GM12878 (cell line): Measurements from ENCODE around the gene WFIKKN1.

Source experiments
- BCL3 ChIP-seq: IDR thresholded peaks from 2 replicates; pipeline ENCODE4 v1.6.1; 2011; ENCODE audit warnings: borderline replicate concordance, low read depth, mild to moderate bottlenecking, moderate library complexity, low read length; ENCODE audit not compliant: insufficient read depth, poor library complexity, severe bottlenecking
- CHD4 ChIP-seq: fragments of 200-600 bp; sonication (generic); IDR thresholded peaks from 2 replicates; pipeline ENCODE4 v1.6.1; 2016; ENCODE audit warnings: mild to moderate bottlenecking
- CREB1 ChIP-seq: IDR thresholded peaks from 2 replicates; pipeline ENCODE4 v1.6.1; 2012; ENCODE audit warnings: low read depth, mild to moderate bottlenecking, inconsistent platforms
- EP300 ChIP-seq, 2 experiments: fragments of 150-350 bp in 1 of 2; IDR thresholded peaks; 2 replicates each; pipeline ENCODE4 v1.6.1; 2011 to 2012; ENCODE audit warnings: low read depth in 2 of 2, low read length in 2 of 2, borderline replicate concordance in 1 of 2, improper control_type of control experiment in 1 of 2, inconsistent platforms in 1 of 2; ENCODE audit not compliant: control insufficient read depth in 1 of 2
- FOXK2 ChIP-seq: fragments of 450-650 bp; IDR thresholded peaks from 2 replicates; pipeline ENCODE4 v1.6.1; 2017; ENCODE audit warnings: mild to moderate bottlenecking, moderate library complexity
- MTA2 ChIP-seq: fragments of 450-650 bp; IDR thresholded peaks from 2 replicates; pipeline ENCODE4 v1.6.1; 2016; ENCODE audit warnings: low read depth, mild to moderate bottlenecking, moderate library complexity
- POLR2AphosphoS5 ChIP-seq: IDR thresholded peaks from 2 replicates; pipeline ENCODE4 v1.6.1; 2011; ENCODE audit warnings: mild to moderate bottlenecking, low read length, inconsistent platforms
- TF ChIP-seq, protein P1 (sequence below), 3 experiments: IDR thresholded peaks in 2 of 3; conservative IDR thresholded peaks in 1 of 3; 2 replicates each; pipeline ENCODE4 v1.5.1; 2011; ENCODE audit warnings: low read depth in 3 of 3, low read length in 3 of 3, mild to moderate bottlenecking in 3 of 3, control low read depth in 2 of 3, moderate library complexity in 2 of 3, inconsistent platforms in 1 of 3, mixed read lengths in 1 of 3; ENCODE audit not compliant: control insufficient read depth in 2 of 3, insufficient read depth in 1 of 3; ENCODE audit errors: extremely low read depth in 1 of 3

DNA sequence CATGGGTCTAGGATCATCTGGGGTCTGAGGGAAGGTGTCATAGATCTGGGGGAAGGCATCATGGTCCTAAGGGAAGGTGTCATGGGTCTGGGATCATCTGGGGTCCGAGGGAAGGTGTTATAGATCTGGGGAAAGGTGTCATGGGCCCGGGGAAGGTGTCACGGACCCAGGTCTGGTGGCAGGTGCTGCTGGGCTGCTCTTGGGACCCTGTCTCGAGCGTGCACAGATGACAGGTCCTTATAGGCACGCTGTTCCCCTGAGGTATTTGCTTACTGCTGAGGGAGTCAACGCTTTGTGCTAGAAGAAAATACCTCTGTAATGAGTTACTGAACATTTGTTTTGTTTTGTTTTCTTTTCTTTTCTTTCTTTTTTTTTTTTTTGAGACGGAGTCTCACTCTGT, 39.6 kb upstream of the WFIKKN1 start:
- TF ChIP-seq, protein P1, sequence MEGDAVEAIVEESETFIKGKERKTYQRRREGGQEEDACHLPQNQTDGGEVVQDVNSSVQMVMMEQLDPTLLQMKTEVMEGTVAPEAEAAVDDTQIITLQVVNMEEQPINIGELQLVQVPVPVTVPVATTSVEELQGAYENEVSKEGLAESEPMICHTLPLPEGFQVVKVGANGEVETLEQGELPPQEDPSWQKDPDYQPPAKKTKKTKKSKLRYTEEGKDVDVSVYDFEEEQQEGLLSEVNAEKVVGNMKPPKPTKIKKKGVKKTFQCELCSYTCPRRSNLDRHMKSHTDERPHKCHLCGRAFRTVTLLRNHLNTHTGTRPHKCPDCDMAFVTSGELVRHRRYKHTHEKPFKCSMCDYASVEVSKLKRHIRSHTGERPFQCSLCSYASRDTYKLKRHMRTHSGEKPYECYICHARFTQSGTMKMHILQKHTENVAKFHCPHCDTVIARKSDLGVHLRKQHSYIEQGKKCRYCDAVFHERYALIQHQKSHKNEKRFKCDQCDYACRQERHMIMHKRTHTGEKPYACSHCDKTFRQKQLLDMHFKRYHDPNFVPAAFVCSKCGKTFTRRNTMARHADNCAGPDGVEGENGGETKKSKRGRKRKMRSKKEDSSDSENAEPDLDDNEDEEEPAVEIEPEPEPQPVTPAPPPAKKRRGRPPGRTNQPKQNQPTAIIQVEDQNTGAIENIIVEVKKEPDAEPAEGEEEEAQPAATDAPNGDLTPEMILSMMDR (IDR thresholded peaks at IDR 0.05 in 2 of 3, conservative IDR thresholded peaks at IDR 0.05 in 1 of 3; ENCODE audit: control insufficient read depth in 2 of 3, extremely low read depth in 1 of 3, insufficient read depth in 1 of 3, low read depth in 3 of 3, low read length in 3 of 3): no peak
- no peak for TF ChIP-seq POLR2AphosphoS5
- no peak for TF ChIP-seq BCL3
- no peak for TF ChIP-seq CHD4
- TF ChIP-seq FOXK2: no peak
- TF ChIP-seq EP300 (IDR thresholded peaks at IDR 0.05; ENCODE audit: borderline replicate concordance in 1 of 2, control insufficient read depth in 1 of 2, low read depth in 2 of 2, low read length in 2 of 2): no peak
- TF ChIP-seq CREB1: no peak
- TF ChIP-seq MTA2: no peak
